SK-N-SH treated with all-trans-retinoic acid at 6 μM for 48 hours (cell line): Measurements from ENCODE around the gene GK.

Experiments used
- ARNTL ChIP-seq: fragments of 450-650 bp; formaldehyde crosslinking; IDR thresholded peaks from 2 replicates; pipeline ENCODE4 v1.5.0; 2020; ENCODE audit warnings: low read depth, mild to moderate bottlenecking, moderate library complexity, borderline replicate concordance
- PATZ1 ChIP-seq: fragments of 250-450 bp; sonication (Bioruptor Pico); IDR thresholded peaks from 2 replicates; pipeline ENCODE4 v1.8.0; 2020; ENCODE audit warnings: mild to moderate bottlenecking, moderate library complexity, borderline replicate concordance
- TCF4 ChIP-seq: fragments of 250-450 bp; sonication (Bioruptor Pico); IDR thresholded peaks from 2 replicates; pipeline ENCODE4 v1.8.0; 2021; ENCODE audit warnings: mild to moderate bottlenecking, moderate library complexity, borderline replicate concordance

GRCh38 chrX:30735839-30736238 lies 82.6 kb downstream of the GK start:
- TF ChIP-seq TCF4 (no peak), PATZ1 (CRISPR knock-in tag) (no peak), ARNTL (CRISPR knock-in tag) (no peak)
